ENCODE results near the gene PSME2. TPM values are rescaled to one million over a fixed set of nuclear protein-coding genes. Genes with fewer than 3 reads are reported as not detected.

The PSME2 gene
- total and polyA plus RNA-seq, 2 donors (not counting 1 experiment from before 2014, with no cell fraction given): 132 to 148 TPM

DNA sequence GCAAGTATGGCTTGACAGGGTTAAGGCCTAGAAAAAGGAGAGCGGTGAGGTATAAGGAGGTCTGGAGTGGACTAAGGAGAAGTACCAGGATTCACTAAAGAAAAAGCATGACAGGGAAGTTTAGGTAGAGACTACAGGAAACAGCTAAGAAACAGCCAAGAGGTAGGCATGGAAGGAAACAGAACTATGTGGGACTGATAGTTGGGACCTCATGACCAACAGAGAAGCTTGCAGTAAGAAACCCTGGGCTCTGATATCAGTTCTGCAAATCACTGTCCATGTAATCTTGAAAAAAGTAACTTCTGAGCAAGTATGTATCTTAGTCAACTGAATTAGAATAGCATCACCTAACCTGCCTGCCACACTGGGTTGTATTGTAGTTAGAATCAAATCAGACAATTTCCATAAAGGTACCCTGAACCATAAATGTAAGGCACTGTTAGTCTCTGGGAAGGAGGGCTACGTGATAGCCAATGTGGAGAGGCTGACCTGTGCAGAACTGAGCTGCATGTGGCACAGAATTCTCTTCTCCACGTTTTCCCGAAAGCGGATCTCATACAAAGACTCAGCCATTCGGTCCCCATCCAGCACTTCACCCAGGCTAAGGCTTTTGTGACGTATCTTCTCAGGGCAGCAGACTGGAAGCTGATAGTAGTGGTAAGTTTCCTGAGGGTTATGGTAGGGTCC is 47.9 kb upstream of the PSME2 start:
- Histone ChIP-seq H3K27ac (ENCODE audit: insufficient read depth, low read length) (no peak overlapping the region), H4K20me1 (ENCODE audit: control insufficient read depth, extremely low read depth, insufficient read depth, low read length) (no peaks in the 10 kb centered on the region), H2AFZ (ENCODE audit: low read length) (no peak overlapping the region), H3K79me2 (ENCODE audit: control insufficient read depth, insufficient read depth, low read length) (peaks cover 29% of the 10 kb centered on the region), H3K4me1 (ENCODE audit: control insufficient read depth, extremely low read depth, insufficient read depth, low read length) (no peaks in the 10 kb centered on the region), H3K4me3 (replicated peaks in 1 of 4; ENCODE audit: control extremely low read depth in 1 of 4, insufficient read depth in 1 of 4, low read depth in 3 of 4, low read length in 4 of 4) (peak overlapping the region; percentile 73 to 93 (median 81)), H3K9me3 (ENCODE audit: control insufficient read depth, insufficient read depth, low read depth, low read length) (no peaks in the 10 kb centered on the region), H3K36me3 (ENCODE audit: control insufficient read depth, insufficient read depth, low read length) (peaks cover 15% of the 10 kb centered on the region), H3K9ac (ENCODE audit: insufficient read depth, low read length) (no peak overlapping the region), H3K27me3 (ENCODE audit: control insufficient read depth, insufficient read depth, low read length) (no peaks in the 10 kb centered on the region), H3K4me2 (ENCODE audit: extremely low read depth, insufficient read depth, low read length) (peak overlapping the region; percentile 74)
- TF ChIP-seq, protein P1, sequence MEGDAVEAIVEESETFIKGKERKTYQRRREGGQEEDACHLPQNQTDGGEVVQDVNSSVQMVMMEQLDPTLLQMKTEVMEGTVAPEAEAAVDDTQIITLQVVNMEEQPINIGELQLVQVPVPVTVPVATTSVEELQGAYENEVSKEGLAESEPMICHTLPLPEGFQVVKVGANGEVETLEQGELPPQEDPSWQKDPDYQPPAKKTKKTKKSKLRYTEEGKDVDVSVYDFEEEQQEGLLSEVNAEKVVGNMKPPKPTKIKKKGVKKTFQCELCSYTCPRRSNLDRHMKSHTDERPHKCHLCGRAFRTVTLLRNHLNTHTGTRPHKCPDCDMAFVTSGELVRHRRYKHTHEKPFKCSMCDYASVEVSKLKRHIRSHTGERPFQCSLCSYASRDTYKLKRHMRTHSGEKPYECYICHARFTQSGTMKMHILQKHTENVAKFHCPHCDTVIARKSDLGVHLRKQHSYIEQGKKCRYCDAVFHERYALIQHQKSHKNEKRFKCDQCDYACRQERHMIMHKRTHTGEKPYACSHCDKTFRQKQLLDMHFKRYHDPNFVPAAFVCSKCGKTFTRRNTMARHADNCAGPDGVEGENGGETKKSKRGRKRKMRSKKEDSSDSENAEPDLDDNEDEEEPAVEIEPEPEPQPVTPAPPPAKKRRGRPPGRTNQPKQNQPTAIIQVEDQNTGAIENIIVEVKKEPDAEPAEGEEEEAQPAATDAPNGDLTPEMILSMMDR (conservative IDR thresholded peaks at IDR 0.05 in 1 of 2, IDR thresholded peaks at IDR 0.05 in 1 of 2; ENCODE audit: low read depth in 1 of 2, low read length in 2 of 2): no peak
- no peak for TF ChIP-seq EZH2 (IDR thresholded peaks at IDR 0.05; ENCODE audit: low read length, missing control alignments)
- DNase-seq (ENCODE audit: low read depth in 2 of 2): no peak

DNA sequence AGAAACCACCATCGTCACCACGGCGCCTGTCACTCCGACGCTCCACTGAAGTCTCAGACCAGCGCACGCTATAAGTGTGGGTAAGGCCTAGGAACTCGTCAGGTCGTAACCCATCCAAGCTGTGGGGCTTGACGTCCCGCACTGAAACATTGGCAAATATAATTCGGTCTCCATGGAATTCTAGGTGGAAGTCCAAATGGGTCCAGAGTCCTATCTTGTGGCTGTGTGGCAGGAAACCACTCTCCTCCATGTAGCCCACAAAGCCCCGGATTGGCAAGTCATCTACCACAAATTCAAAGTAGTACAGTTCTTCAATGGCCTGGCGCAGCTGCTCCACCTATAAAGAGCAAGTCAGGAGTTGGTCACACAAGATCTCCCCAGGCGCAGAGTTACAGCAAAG is 46.5 kb upstream of the PSME2 start:
- no peak for DNase-seq (ENCODE audit: low read depth in 2 of 2)
- no peaks in the 10 kb centered on the region for H3K9me3 ChIP-seq (ENCODE audit: control insufficient read depth, insufficient read depth, low read depth, low read length)
- peaks cover 1% of the 10 kb centered on the region for H3K4me1 ChIP-seq (ENCODE audit: control insufficient read depth, extremely low read depth, insufficient read depth, low read length)
- peaks cover 29% of the 10 kb centered on the region for H3K79me2 ChIP-seq (ENCODE audit: control insufficient read depth, insufficient read depth, low read length)
- no peaks in the 10 kb centered on the region for H3K27me3 ChIP-seq (ENCODE audit: control insufficient read depth, insufficient read depth, low read length)
- no peaks in the 10 kb centered on the region for H4K20me1 ChIP-seq (ENCODE audit: control insufficient read depth, extremely low read depth, insufficient read depth, low read length)
- TF ChIP-seq, protein P1 (conservative IDR thresholded peaks at IDR 0.05 in 1 of 2, IDR thresholded peaks at IDR 0.05 in 1 of 2; ENCODE audit: low read depth in 1 of 2, low read length in 2 of 2): no peak
- no peak for TF ChIP-seq EZH2 (IDR thresholded peaks at IDR 0.05; ENCODE audit: low read length, missing control alignments)
- no peak overlapping the region for H3K27ac ChIP-seq (ENCODE audit: insufficient read depth, low read length)
- H2AFZ ChIP-seq (ENCODE audit: low read length): no peak overlapping the region
- H3K36me3 ChIP-seq (ENCODE audit: control insufficient read depth, insufficient read depth, low read length): peaks cover 15% of the 10 kb centered on the region
- no peak overlapping the region for H3K9ac ChIP-seq (ENCODE audit: insufficient read depth, low read length)
- no peak overlapping the region for H3K4me2 ChIP-seq (ENCODE audit: extremely low read depth, insufficient read depth, low read length)
- no peak overlapping the region for H3K4me3 ChIP-seq (replicated peaks in 1 of 4; ENCODE audit: control extremely low read depth in 1 of 4, insufficient read depth in 1 of 4, low read depth in 3 of 4, low read length in 4 of 4)

DNA sequence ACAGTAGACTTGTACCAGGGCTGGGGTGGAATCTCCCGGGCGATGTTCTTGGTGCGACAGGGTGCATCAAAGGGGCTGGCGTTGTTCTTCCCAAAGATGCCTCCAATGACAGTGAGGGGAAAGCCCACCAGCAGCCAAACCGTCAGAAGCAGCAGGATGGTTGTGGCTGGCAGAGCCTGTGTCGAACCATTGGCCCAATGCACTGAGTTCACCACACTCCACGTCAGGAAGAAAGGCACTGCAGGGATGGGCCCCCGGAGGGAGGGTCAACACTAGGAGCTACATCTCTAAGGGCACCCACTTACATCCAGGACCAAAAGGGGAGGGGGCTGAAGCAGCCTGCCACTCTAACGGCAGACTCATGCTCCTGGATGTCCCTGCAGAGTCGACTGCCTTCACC is 44.0 kb upstream of the PSME2 start:
- H3K4me3 ChIP-seq (replicated peaks in 1 of 4; ENCODE audit: control extremely low read depth in 1 of 4, insufficient read depth in 1 of 4, low read depth in 3 of 4, low read length in 4 of 4): no peak overlapping the region
- H3K4me1 ChIP-seq (ENCODE audit: control insufficient read depth, extremely low read depth, insufficient read depth, low read length): peaks cover 4% of the 10 kb centered on the region
- no peak overlapping the region for H2AFZ ChIP-seq (ENCODE audit: low read length)
- DNase-seq (ENCODE audit: low read depth in 2 of 2): no peak
- H3K36me3 ChIP-seq (ENCODE audit: control insufficient read depth, insufficient read depth, low read length): peaks cover 17% of the 10 kb centered on the region
- H3K4me2 ChIP-seq (ENCODE audit: extremely low read depth, insufficient read depth, low read length): no peak overlapping the region
- no peaks in the 10 kb centered on the region for H3K27me3 ChIP-seq (ENCODE audit: control insufficient read depth, insufficient read depth, low read length)
- TF ChIP-seq, protein P1 (conservative IDR thresholded peaks at IDR 0.05 in 1 of 2, IDR thresholded peaks at IDR 0.05 in 1 of 2; ENCODE audit: low read depth in 1 of 2, low read length in 2 of 2): no peak
- H3K79me2 ChIP-seq (ENCODE audit: control insufficient read depth, insufficient read depth, low read length): peaks cover 25% of the 10 kb centered on the region
- H3K9ac ChIP-seq (ENCODE audit: insufficient read depth, low read length): no peak overlapping the region
- no peaks in the 10 kb centered on the region for H4K20me1 ChIP-seq (ENCODE audit: control insufficient read depth, extremely low read depth, insufficient read depth, low read length)
- no peaks in the 10 kb centered on the region for H3K9me3 ChIP-seq (ENCODE audit: control insufficient read depth, insufficient read depth, low read depth, low read length)
- H3K27ac ChIP-seq (ENCODE audit: insufficient read depth, low read length): no peak overlapping the region

Data from fibroblast of lung (primary cell).